Measurements from ENCODE around the gene CNTD1.
A peak's percentile ranks its signal among the peaks of the same experiment; 100 is the strongest.
"Not testable (repeated sequence)": the region's sequence is repeated elsewhere in the genome, so short reads cannot be mapped to it uniquely, and the experiment has no call there.

The CNTD1 gene

GRCh38 chr17:42798383-42799380 lies at the start of gene CNTD1, which contains the start of gene COA3:
CNTD1 (plus strand) TSS chr17:42798861; CDS start chr17:42799068, 207 bp downstream.
COA3 (minus strand) TSS chr17:42798704; CDS start chr17:42798681, 23 bp downstream.
- peak; percentile 49 for DNase-seq (ENCODE audit: low read depth, low spot score)

- DNase-seq (ENCODE audit: low read depth, low spot score): no peak
Measured at GRCh38 chr17:42748908-42749798, 49.5 kb upstream of the CNTD1 start.

DNA sequence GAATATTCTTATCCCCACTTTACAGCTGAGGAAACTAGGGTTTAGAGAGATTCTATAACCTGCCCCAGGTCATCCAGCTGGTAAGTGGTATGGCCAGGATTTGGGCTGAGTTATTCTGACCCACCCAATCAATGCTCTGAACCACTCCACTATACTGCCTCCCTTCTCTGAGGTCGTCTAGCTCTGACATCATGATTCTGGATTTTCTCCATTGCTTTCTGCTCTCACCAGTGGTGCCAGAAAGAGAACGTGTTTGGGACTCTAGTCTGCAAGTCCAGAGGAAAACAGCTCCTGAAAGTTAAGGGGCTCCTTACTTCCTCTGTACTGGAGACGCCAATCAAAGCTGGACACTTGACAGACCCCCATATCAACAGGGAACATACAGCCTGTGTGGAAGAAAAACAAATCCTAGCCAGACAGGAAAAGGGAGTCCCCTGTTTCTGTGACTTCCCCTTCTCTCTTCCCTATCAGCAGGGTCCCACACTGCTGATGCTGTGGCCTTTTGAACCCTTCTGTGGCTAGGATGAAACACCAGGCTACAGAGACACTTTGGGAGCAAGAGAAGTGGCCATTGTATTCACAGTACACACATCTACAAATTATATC lies 47.8 kb upstream of the CNTD1 start:
- no peak for DNase-seq (ENCODE audit: low read depth, low spot score)

GRCh38 chr17:42751628-42752027 lies 47.0 kb upstream of the CNTD1 start:
- DNase-seq (ENCODE audit: low read depth, low spot score): no peak

GRCh38 chr17:42754782-42755181 lies 43.9 kb upstream of the CNTD1 start:
- DNase-seq (ENCODE audit: low read depth, low spot score): no peak

DNA sequence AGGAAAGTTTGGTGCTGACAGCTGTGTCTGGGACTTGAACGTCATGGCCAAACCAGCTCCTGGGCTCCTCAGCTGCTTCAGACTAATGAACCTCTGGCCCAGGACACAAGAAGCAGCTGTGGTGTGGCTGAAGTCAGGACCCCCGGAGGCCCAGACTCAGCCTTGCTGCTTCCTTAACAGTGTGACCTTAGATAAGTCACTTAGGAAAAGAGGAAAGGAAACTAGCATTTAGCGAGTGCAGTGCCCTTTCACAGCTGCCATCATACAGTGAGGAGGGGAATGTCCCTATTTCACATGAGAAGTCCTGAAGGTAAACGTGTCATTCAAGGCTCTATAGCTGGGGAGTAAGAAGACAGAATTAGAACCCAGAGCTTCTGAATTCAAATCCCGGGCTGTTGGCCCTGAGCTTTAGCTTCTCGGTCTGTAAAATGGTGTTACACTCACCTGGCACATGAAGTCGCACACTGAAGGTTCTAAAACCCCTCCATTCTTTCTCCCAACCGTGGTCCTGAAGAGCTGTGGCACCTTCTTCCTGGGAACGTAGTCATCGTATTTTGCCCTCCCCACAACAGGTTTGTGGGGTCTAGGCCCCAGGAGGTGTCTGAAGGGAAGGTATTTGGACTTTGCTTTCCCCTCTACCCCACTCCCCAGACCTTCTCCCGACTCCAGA lies 38.5 kb upstream of the CNTD1 start:
- no peak for DNase-seq (ENCODE audit: low read depth, low spot score)

DNA sequence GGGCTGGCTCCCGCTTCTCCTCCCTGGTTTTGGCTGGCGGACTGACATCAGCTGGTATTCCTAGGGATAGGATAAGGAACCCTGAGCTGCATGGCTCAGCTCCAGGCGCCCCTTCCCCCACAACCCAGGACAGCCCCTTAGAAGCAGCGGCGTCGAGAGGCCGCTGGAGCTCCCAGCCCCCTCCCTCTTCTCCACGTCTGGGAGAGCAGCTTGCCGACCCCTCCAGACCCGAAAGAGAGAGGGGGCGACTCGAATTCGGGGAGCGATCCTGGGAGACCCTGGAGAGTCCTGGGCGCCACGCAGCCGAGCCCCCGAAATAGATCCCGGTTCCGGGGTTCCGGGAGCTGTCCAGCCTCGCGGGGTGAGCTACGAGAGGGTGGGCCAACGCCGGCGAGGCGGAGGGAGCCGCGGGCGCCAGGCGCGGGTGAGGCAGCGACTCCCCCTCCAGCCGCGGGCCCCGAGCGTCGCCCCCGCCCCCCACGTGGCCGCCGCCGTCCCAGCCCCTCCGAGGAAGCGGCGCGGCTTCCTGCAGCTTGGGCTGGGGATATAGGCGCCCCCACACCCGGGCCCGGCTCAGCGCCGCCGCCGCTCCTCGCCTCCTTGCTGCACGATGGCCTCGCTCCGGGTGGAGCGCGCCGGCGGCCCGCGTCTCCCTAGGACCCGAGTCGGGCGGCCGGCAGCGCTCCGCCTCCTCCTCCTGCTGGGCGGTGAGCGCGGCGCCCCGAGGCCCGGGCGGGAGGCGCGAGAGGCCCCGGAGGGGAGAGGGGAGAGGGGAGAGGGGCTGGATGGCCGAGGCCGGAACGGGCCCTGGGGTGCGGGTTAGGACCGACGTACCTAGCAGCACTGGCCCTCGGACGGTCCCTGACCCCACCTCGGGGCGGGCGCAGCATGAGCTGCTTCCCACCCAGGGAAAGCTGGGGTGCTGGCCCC lies 37.7 kb upstream of the CNTD1 start, which contains the start of gene RAMP2:
TSS of gene RAMP2 (plus strand) at position 576 of the 930 bp plus-strand sequence. CDS start at position 611, 35 bp downstream.
- DNase-seq (ENCODE audit: low read depth, low spot score): no peak

GRCh38 chr17:42761638-42762037 lies 37.0 kb upstream of the CNTD1 start:
- DNase-seq (ENCODE audit: low read depth, low spot score): no peak

DNA sequence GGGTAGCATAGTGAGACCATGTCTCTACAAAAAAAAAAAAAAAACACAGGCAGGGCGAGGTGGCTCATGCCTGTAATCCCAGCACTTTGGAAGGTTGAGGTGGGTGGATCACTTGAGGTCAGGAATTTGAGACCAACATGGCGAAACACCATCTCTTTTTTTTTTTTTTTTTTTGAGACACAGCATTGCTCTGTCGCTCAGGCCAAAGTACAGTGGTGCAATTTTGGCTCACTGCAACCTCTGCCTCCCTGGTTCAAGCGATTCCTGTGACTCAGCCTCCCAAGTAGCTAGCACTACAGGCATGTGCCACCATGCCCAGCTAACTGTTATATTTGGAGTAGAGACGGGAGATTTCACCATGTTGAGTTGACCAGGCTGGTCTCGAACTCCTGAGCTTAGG lies 32.5 kb upstream of the CNTD1 start:
- no peak for DNase-seq (ENCODE audit: low read depth, low spot score)

- DNase-seq (ENCODE audit: low read depth, low spot score): no peak
Measured at GRCh38 chr17:42767512-42767911, 31.1 kb upstream of the CNTD1 start.

- not testable (repeated sequence) for DNase-seq (ENCODE audit: low read depth, low spot score)
Measured at GRCh38 chr17:42768006-42768405, 30.7 kb upstream of the CNTD1 start.

- DNase-seq (ENCODE audit: low read depth, low spot score): not testable (repeated sequence)
Measured at GRCh38 chr17:42769964-42770363, 28.7 kb upstream of the CNTD1 start.

- DNase-seq (ENCODE audit: low read depth, low spot score): no peak
Measured at GRCh38 chr17:42772945-42773289, 25.7 kb upstream of the CNTD1 start.

DNA sequence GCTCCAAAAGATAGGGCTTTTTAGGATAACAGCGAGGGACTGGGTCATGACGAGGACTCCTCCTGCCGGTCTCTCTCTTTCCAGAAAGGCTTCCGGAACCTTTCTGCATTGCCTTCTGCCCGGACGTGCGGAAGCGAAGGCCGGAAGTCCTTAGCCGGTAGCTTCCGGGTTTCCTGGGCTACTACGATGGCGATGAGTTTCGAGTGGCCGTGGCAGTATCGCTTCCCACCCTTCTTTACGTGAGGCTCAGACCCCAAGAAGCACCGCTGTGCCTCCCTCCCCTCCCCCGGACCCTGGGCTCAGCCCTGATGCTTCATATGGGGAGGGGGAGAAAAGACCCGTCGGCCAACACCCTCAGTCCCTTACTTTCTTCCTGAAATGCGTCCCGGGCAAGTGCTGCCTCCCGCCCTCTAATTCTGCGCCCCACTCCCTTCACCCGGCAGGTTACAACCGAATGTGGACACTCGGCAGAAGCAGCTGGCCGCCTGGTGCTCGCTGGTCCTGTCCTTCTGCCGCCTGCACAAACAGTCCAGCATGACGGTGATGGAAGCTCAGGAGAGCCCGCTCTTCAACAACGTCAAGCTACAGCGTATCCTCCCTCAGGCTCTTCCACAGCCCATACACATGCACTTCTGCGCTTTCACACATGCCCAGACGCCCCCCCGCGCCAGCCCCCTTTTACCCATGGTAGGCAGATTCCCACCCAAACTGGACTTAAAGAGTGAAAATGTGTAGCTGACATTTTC lies 25.2 kb upstream of the CNTD1 start, which contains the start of gene VPS25:
TSS of gene VPS25 (plus strand) at position 160 of the 746 bp plus-strand sequence. CDS start at position 187, 27 bp downstream.
- DNase-seq (ENCODE audit: low read depth, low spot score): peak; percentile 49

DNA sequence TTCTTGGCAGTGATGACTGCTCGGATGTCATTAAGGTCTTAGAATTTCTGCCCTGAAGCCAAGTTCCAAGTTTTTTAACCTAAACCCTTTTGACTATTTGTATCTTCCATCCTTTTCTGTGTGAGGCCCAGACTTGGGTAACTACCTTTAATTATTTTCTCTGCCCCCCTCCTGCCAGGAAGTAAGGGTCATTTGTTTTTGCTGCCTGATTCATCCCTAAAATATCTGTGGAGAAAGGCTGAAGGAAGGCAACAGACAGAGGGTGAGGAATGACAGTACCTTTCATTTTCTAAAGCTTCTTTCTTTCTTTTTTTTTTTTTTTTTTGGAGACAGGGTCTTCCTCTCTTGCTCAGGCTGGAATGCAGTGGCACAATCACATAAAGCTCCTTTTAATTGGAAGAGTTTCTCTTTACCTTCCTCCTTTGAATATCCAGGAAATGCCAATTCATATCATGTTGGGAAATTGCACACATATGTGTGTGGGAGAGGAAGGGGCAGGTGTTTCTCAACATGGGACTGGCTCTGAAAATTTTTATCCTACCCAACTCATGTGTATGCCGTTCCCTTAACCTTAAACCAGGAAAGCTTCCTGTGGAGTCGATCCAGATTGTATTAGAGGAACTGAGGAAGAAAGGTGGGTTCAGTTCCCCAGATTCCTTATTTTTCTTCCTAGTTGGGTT lies 24.5 kb upstream of the CNTD1 start:
- no peak for DNase-seq (ENCODE audit: low read depth, low spot score)

GRCh38 chr17:42775534-42776098 lies 23.0 kb upstream of the CNTD1 start:
- no peak for DNase-seq (ENCODE audit: low read depth, low spot score)

- no peak for DNase-seq (ENCODE audit: low read depth, low spot score)
Measured at GRCh38 chr17:42778570-42778969, 20.1 kb upstream of the CNTD1 start.

- no peak for DNase-seq (ENCODE audit: low read depth, low spot score)
Measured at GRCh38 chr17:42779304-42779935, 19.2 kb upstream of the CNTD1 start.

Data from smooth muscle cell of the brain vasculature (primary cell).